NCI-H524 treated with DMSO at 0.1 percent for 48 hours (cell line): ENCODE results near the gene RELT.

ENCODE experiments used
- DNase-seq: peaks from one replicate; lab custom pipeline; 2025; lab: John Stamatoyannopoulos, UW

The RELT gene

GRCh38 chr11:73392108-73393010, 16.2 kb downstream of the RELT start:
- no peak for DNase-seq

DNA sequence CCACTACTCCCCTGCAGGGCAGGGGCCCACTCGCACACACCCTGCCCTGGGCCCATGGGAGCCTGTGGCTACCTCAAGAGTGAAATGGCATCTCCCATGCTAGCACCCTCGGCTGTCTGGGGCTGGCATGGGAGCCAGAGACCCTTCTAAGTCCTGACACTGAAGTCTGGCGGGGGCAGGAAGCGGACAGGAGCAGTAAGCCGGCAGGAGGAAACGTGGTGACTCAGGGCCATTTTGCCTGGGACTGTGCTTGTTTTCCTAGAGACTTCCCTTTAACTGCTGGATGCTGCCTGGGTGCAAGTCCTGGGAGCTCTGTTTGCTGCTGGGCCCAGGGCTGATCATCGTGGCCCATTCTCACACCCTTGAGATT, 16.8 kb downstream of the RELT start:
- DNase-seq = no peak

GRCh38 chr11:73393479-73394415, 17.5 kb downstream of the RELT start:
- no peak for DNase-seq

DNA sequence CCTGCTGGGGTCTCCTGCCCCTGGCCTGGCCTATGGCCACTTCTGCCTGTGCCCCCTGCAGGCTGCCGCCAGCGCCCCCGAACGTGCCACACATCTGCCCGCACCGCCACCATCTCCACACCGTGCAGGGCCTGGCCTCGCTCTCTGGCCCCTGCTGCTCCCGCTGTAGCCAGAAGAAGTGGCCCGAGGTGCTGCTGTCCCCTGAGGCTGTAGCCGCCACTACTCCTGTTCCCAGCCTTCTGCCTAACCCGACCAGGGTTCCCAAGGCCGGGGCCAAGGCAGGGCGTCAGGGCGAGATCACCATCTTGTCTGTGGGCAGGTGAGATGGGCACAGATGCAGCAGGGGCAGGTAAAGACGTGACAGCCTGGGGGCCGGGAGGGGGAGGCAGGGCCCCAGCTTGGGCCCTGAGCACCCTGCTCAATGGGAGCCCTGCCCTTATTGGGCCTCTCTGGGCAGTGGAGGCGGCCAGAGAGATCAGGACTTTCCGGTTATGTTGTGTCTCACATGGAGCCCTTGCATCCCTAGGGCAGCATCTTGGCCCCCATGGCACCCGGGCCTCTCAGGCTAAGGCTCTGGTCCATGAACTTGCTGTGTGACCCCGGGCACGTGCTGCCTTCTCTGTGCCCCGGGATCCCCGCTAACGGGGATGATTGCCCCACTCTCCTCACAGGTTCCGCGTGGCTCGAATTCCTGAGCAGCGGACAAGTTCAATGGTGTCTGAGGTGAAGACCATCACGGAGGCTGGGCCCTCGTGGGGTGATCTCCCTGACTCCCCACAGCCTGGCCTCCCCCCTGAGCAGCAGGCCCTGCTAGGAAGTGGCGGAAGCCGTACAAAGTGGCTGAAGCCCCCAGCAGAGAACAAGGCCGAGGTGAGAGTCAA, 18.5 kb downstream of the RELT start:
- DNase-seq = no peak

GRCh38 chr11:73395297-73396208, 19.4 kb downstream of the RELT start:
- DNase-seq = no peak

DNA sequence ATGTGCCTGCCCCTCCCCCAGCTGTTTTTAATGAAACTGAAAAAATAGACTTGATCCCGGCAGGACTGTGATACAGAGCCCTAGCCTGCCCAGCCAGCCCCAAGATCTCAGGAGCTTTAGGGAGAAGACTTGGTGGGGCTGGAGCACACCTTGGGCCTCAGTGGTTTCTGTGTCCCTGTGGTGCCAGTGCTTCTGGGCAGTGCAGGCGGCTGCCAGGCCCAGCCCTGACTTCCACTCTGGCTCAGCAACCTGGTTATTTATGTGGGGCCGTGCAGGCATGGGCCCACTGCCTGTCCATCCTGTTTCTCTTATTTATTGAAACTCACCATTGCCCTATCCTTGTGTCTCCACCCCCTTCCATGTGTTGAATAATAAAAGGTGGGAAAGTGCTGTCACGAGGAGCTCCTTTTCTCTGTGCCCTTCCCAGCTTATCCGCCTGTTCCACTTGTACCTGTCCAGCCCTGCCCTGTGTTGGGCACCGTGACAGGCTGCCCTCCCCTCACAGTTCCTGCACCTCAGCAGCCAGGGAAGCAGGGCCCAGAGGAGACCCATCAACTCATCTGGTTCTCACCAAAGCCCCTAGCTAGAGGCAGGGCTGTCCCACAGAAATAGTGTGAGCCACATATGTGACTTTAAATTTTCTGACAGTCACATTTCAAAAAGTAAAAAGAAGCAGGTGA, 20.2 kb downstream of the RELT start:
- no peak for DNase-seq

- DNase-seq = no peak
Observed at GRCh38 chr11:73396985-73397384, 20.8 kb downstream of the RELT start.

DNA sequence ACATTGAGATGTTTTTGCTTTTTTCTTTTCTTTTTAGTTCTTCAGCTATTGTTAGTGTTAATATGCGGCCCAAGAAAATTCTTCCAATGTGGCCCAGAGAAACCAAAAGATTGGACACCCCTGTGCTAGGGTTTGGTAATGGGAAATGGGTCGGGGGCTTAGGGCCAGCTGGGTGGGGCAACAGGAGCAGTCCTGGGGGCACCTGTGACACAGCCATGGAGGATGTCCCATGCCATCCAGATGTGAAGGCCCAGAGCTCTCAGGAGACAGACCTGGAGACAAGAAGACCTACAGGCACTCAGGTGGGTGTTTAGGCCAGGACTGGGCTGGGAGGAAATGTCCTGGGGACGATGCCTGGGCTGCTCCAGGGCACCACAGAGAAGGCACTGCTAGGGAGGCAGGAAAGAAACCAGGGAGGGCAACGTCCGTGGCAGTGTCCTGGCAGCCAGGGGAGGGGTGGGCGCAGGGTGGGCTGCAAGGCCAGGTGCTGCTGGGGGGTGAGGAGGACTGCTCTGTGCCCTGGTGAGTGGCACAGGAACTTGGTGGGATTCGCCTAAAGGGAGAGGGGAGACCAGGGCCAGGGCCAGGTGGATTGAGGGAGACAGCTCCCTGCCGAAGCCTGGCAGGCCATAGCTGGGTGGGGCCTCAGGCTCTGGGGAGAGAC, 21.4 kb downstream of the RELT start:
- DNase-seq = no peak

GRCh38 chr11:73398132-73398526, 21.9 kb downstream of the RELT start:
- DNase-seq = no peak

DNA sequence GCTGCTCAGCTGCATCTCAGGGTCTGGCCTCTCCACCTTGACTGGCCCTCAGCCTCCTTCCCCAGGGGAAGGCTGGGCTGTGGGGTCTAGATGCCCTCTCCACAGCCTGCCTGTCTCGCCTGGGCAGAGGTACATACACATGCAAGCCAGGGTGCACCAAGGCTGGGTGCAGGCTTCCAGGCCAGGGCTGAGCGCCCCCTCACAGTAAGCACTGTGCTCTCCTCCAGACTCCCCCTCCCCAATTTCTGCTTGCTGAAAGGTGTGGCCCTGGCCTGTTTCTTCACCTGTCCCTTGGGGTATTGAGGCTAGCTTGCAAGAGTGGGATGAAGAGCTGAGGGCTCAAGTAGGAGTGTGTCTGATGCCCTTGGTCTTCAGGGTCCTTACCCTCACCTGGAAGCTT, 22.5 kb downstream of the RELT start:
- no peak for DNase-seq

DNA sequence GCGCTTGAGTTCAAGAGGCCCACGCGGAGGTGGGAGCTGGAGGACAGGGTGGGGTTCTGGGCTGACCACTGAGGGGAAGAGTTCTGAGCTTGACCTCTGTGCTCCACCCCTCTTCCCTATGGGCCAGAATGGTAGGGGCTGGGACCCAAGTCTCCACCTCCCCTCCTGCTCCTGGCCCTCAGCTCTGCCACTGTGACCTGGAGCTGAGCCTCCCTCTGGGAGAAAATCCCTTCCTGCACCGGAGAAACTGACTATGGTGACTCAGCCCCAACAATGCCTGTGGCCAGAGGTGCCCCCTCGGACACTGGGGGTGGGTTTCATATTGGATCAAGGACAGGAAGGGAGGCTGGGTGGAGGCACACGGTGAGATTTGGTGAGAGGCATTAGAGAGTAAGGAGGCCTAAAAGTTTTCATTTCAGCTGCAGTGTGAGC, 23.0 kb downstream of the RELT start:
- no peak for DNase-seq

- DNase-seq = no peak
Observed at GRCh38 chr11:73399636-73400035, 23.4 kb downstream of the RELT start.

DNA sequence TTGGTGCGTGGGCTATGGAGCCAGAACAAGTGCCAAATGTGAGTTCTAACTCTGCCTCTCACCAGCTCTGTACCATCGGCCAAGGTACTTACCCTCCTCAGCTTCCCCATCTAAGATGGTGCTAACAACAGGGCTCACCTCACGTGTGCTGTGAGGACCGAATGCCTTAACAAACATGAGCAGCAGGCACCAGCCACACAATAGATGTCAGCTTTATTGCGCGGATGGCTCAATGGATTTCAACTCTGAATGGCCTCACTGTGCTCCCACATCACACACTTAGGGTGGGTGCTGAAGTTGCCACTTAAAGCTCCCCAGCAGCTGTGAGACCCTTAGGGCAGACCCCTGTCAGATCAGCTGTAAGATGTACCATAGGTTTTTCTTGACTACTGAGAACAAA, 24.1 kb downstream of the RELT start:
- no peak for DNase-seq

DNA sequence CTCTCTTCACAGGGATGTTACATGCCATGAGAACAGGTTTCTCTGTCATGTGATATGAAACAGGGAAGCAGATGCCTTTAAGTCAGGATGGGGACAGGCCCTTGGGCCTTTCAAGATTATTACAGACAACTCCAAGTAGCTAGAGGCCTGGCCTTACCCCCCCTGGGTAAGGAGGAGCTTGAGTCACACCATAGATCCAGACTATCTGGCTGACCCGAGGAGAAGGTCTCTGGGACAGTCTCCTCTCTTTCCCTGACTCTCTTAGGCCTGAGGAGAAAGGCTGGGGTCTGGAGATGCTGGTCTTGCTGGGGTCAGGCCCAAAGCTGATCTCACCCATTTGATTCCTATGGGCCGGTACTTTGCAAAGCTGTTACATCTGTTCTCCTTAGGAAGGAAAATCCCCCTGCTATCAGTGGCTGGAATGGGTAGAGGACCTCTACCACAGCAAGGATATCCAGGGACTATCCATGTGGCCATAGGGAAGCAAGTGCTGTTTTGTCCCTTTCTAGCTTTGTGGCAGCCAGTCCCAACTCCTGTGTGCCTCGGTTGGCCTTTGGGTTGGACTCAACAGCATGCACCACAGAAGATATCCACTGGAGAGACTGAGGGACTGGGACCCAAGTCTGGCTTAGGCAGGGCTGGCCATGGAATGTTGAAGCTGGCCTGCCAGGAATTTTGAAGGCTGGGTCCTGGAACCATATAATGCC, 25.2 kb downstream of the RELT start:
- DNase-seq = no peak

DNA sequence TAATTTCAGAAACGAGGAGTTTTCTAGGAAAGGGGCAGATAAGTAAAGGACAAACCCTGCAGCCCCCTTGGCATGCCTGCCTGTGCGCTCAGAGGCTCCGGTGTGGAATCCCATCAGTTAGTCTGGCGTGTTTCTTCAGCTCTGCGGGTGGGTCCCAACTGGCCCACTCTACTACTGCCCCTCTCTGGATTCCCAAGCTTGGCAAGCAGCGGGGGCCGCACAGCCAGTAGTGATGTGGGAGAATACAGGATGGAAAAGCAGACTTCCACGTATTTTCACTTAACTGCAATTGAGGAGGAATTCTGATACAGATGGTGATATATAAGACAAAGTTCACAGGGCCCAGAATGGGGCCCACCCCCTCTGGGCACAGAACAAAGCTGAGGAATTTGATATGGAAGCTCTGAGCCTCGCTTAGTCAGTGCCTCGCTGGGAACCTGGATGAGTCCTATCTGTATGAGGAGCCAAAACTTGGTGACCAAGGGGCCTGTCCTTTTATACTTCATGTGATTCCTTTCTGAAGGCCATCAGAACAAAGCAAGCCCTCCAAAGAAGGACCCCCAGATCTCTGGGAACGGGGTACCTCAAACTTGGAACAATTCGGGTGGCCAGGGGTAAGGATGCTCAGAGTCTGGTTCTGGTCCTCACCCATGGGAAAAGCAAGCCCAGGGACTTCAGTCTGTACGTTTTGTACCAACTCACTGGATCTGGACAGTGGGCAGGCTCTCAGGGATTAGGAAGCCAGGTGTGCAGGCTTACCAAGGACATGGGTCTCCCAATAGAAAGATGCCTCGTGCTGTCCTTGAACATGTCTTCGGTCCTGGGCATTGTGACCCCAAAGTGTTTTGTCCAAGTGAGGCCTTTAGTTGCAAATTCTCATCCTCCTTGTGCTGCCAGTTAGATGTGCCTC, 26.0 kb downstream of the RELT start:
- DNase-seq = no peak

DNA sequence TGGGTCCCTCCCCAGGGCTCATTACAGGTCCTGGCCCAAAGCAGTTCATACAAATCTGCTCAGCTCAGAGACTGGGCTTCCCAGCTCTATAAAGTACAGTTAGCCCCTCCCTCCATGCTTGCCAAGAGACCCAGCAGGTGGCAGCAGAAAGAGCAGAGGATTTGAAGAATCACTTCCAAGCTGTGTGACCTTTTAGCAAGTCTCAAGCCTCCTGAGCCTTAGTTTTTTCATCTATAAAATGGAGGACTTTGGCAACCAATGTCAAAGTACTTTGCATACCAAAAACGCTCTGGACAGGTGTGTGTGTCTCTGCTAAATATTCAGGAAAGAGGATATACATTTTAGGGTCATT, 26.6 kb downstream of the RELT start:
- no peak for DNase-seq

GRCh38 chr11:73403541-73403940, 27.3 kb downstream of the RELT start:
- no peak for DNase-seq

DNA sequence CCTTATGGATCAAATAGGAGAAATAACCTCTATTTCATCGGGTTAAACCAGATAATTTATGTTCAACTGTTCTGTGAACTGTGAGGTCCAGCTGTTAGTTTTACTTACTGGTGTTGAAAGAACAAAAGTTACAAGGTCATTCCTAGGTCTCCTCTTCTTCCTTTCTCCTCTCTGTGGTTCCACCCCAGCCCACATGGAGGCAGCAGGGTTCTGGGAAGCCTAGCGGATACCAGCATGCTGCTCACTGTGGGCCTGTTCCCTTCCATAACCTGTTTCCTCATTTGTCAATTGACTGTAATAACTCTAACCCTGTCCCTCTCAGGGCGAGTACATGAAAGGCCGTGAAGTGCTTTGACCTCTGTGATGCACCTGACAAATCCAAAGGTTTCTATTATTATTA, 27.8 kb downstream of the RELT start:
- DNase-seq = no peak
